CD4-positive, alpha-beta T cell treated with Interleukin-15 for 1 hour (primary cell): ENCODE results near the gene SH3TC1.

Source experiments
- DNase-seq: peaks from one replicate; pipeline ENCODE4 v3.0.0-alpha.2; 2020

Gene SH3TC1

GRCh38 chr4:8280158-8280875 lies 81.2 kb downstream of the SH3TC1 start:
- DNase-seq = no peak

- no peak for DNase-seq
Observed at GRCh38 chr4:8280876-8281440, 81.9 kb downstream of the SH3TC1 start.

GRCh38 chr4:8281519-8282133 lies 82.5 kb downstream of the SH3TC1 start:
- no peak for DNase-seq

- no peak for DNase-seq
Observed at GRCh38 chr4:8282134-8282641, 83.1 kb downstream of the SH3TC1 start.

GRCh38 chr4:8282742-8283141 lies 83.7 kb downstream of the SH3TC1 start:
- no peak for DNase-seq

GRCh38 chr4:8283161-8283560 lies 84.1 kb downstream of the SH3TC1 start:
- DNase-seq = no peak

GRCh38 chr4:8283631-8284121 lies 84.6 kb downstream of the SH3TC1 start:
- no peak for DNase-seq

- no peak for DNase-seq
Observed at GRCh38 chr4:8284391-8284790, 85.3 kb downstream of the SH3TC1 start.

- no peak for DNase-seq
Observed at GRCh38 chr4:8285143-8285975, 86.3 kb downstream of the SH3TC1 start.

GRCh38 chr4:8285976-8286718 lies 87.1 kb downstream of the SH3TC1 start:
- no peak for DNase-seq

- DNase-seq = no peak
Observed at GRCh38 chr4:8286719-8287342, 87.7 kb downstream of the SH3TC1 start.

- no peak for DNase-seq
Observed at GRCh38 chr4:8287343-8288280, 88.5 kb downstream of the SH3TC1 start.

- no peak for DNase-seq
Observed at GRCh38 chr4:8289151-8289750, 90.2 kb downstream of the SH3TC1 start.

- DNase-seq = no peak
Observed at GRCh38 chr4:8289956-8290700, 91.0 kb downstream of the SH3TC1 start.

GRCh38 chr4:8290701-8290970 lies 91.5 kb downstream of the SH3TC1 start:
- no peak for DNase-seq
